ENCODE data around the gene PLCH1.

DNA sequence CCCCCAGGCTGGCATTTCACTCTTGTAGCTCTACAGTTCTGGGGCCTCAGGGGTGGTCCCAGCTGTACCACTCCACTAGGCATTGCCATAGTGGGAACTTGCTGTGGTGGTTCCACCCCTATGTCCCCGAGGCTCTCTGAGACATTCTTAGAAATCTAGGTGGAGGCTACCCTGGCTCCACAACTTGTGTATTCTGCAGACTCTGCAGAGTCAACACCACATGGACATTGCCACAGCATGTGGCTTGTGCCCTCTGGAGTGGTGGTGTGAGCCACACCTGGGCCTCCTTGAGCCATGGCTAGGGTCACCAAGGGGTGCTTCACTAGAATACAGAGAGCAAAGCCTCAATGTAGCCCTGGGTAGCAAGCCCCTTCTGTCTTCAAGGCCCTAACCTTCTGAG, 397.0 kb downstream of the PLCH1 start:
- TF ChIP-seq TAF1 (IDR thresholded peaks at IDR 0.05; ENCODE audit: borderline replicate concordance, insufficient read depth, low read length) (no peak), SIN3A (IDR thresholded peaks at IDR 0.05; ENCODE audit: borderline replicate concordance, insufficient read depth, low read length) (no peak), POLR2AphosphoS5 (IDR thresholded peaks at IDR 0.05; ENCODE audit: low read depth, low read length) (no peak)
- TF ChIP-seq, protein P1, sequence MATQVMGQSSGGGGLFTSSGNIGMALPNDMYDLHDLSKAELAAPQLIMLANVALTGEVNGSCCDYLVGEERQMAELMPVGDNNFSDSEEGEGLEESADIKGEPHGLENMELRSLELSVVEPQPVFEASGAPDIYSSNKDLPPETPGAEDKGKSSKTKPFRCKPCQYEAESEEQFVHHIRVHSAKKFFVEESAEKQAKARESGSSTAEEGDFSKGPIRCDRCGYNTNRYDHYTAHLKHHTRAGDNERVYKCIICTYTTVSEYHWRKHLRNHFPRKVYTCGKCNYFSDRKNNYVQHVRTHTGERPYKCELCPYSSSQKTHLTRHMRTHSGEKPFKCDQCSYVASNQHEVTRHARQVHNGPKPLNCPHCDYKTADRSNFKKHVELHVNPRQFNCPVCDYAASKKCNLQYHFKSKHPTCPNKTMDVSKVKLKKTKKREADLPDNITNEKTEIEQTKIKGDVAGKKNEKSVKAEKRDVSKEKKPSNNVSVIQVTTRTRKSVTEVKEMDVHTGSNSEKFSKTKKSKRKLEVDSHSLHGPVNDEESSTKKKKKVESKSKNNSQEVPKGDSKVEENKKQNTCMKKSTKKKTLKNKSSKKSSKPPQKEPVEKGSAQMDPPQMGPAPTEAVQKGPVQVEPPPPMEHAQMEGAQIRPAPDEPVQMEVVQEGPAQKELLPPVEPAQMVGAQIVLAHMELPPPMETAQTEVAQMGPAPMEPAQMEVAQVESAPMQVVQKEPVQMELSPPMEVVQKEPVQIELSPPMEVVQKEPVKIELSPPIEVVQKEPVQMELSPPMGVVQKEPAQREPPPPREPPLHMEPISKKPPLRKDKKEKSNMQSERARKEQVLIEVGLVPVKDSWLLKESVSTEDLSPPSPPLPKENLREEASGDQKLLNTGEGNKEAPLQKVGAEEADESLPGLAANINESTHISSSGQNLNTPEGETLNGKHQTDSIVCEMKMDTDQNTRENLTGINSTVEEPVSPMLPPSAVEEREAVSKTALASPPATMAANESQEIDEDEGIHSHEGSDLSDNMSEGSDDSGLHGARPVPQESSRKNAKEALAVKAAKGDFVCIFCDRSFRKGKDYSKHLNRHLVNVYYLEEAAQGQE (IDR thresholded peaks at IDR 0.05; ENCODE audit: insufficient read depth in 1 of 2, low read depth in 2 of 2, low read length in 2 of 2): no peak
